OCI-M1 (cell line): Measurements from ENCODE around the gene ANKH.
A peak's percentile ranks its signal among the peaks of the same experiment; 100 is the strongest.

Experiments
- DNase-seq: peaks from one replicate; lab custom pipeline; 2025; lab: John Stamatoyannopoulos, UW

Gene ANKH

GRCh38 chr5:14790911-14791310 lies 80.7 kb downstream of the ANKH start:
- no peak for DNase-seq

GRCh38 chr5:14790220-14790619 lies 81.4 kb downstream of the ANKH start:
- peak; percentile 6 for DNase-seq

GRCh38 chr5:14787801-14788579 lies 83.6 kb downstream of the ANKH start:
- DNase-seq: no peak

GRCh38 chr5:14783691-14784090 lies 87.9 kb downstream of the ANKH start:
- DNase-seq: no peak

GRCh38 chr5:14782591-14782990 lies 89.0 kb downstream of the ANKH start:
- no peak for DNase-seq

- DNase-seq: no peak
Measured at GRCh38 chr5:14781106-14781505, 90.5 kb downstream of the ANKH start.

GRCh38 chr5:14779975-14780374 lies 91.6 kb downstream of the ANKH start:
- DNase-seq: no peak

GRCh38 chr5:14778792-14779070 lies 92.8 kb downstream of the ANKH start:
- DNase-seq: no peak

GRCh38 chr5:14777932-14778791 lies 93.4 kb downstream of the ANKH start:
- no peak for DNase-seq

GRCh38 chr5:14777187-14777586 lies 94.4 kb downstream of the ANKH start:
- DNase-seq: no peak

GRCh38 chr5:14776602-14777001 lies 95.0 kb downstream of the ANKH start:
- no peak for DNase-seq

- DNase-seq: no peak
Measured at GRCh38 chr5:14775857-14776256, 95.7 kb downstream of the ANKH start.

GRCh38 chr5:14773588-14773987 lies 98.0 kb downstream of the ANKH start:
- DNase-seq: no peak

- DNase-seq: no peak
Measured at GRCh38 chr5:14771972-14772371, 99.6 kb downstream of the ANKH start.

- DNase-seq: no peak
Measured at GRCh38 chr5:14771189-14771588, 100.4 kb downstream of the ANKH start.

GRCh38 chr5:14768508-14769365 lies 102.8 kb downstream of the ANKH start:
- DNase-seq: no peak

- DNase-seq: no peak
Measured at GRCh38 chr5:14767735-14768507, 103.7 kb downstream of the ANKH start.

- no peak for DNase-seq
Measured at GRCh38 chr5:14767053-14767452, 104.5 kb downstream of the ANKH start.

GRCh38 chr5:14766584-14766983 lies 105.0 kb downstream of the ANKH start:
- no peak for DNase-seq

- no peak for DNase-seq
Measured at GRCh38 chr5:14765587-14765986, 106.0 kb downstream of the ANKH start.

- DNase-seq: no peak
Measured at GRCh38 chr5:14762549-14763216, 108.9 kb downstream of the ANKH start.
